ENCODE results near the gene ATP5ME. TPM values are rescaled to one million over a fixed set of nuclear protein-coding genes. Genes with fewer than 3 reads are reported as not detected.

The ATP5ME gene
- polyA plus RNA-seq, 2 donors: 539 to 570 TPM

DNA sequence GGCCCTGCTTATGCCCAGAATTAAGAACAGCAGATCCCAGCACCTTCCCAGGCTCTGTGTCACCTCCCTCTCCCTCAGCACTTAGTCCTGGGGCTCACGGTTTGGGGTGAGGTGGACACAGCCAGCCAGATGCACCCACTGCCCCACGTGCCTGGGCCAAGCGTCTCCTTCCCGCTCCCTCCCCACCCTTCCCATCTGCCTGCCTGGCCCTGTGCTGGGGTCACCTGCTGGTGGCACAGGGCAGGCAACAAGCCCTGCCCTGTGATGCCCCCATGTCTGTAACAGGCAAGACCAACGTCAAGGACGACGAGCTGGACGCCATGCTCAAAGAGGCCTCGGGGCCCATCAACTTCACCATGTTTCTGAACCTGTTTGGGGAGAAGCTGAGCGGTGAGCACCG lies 5.6 kb upstream of the ATP5ME start:
- peaks cover 11 to 36% of the 10 kb centered on the region in 2 donors for H3K4me1 ChIP-seq (ENCODE audit: control insufficient read depth in 2 of 2, insufficient read depth in 2 of 2, low read length in 1 of 2)
- H3K4me3 ChIP-seq (ENCODE audit: low read depth in 1 of 2, low read length in 2 of 2): no peak overlapping the region
- H3K27me3 ChIP-seq (ENCODE audit: control insufficient read depth in 1 of 2, insufficient read depth in 2 of 2, low read length in 2 of 2): no peaks in the 10 kb centered on the region
- no peak overlapping the region for H3K27ac ChIP-seq (ENCODE audit: low read depth in 2 of 2, low read length in 1 of 2)
- no peaks in the 10 kb centered on the region for H3K9me3 ChIP-seq (ENCODE audit: control insufficient read depth in 2 of 2, insufficient read depth in 1 of 2, low read depth in 1 of 2, low read length in 1 of 2)
- no peaks in the 10 kb centered on the region for H3K36me3 ChIP-seq (ENCODE audit: control insufficient read depth in 2 of 2, insufficient read depth in 2 of 2, low read length in 1 of 2)
- WGBS, 2 donors: 82 to 84% methylated on average over 11 of the region's 11 CpGs

DNA sequence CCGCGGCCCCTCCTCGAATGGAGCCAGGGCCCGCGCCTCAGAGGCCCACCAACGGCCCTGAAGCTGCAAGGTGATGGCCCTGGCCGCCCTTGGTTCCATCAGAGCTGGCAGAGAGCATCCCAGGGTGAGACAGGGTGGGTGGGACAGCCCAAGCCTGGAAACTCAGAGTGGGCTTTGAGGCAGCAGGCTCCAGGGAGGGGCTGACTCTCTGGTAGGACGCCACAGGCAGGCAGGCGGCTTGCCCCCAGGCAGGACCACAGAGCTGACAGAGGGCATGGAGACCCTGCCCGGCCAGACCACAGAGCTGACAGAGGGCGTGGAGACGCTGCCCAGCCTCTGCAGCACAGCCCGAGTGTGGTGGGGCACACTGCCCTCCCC lies 5.0 kb upstream of the ATP5ME start:
- 84 to 86% methylated on average over 13 of the region's 13 CpGs for WGBS, 2 donors
- Histone ChIP-seq H3K4me1 (ENCODE audit: control insufficient read depth in 2 of 2, insufficient read depth in 2 of 2, low read length in 1 of 2) (peaks cover 11 to 34% of the 10 kb centered on the region in 2 donors), H3K27me3 (ENCODE audit: control insufficient read depth in 1 of 2, insufficient read depth in 2 of 2, low read length in 2 of 2) (no peaks in the 10 kb centered on the region), H3K27ac (ENCODE audit: low read depth in 2 of 2, low read length in 1 of 2) (no peak overlapping the region), H3K36me3 (ENCODE audit: control insufficient read depth in 2 of 2, insufficient read depth in 2 of 2, low read length in 1 of 2) (no peaks in the 10 kb centered on the region), H3K4me3 (ENCODE audit: low read depth in 1 of 2, low read length in 2 of 2) (no peak overlapping the region), H3K9me3 (ENCODE audit: control insufficient read depth in 2 of 2, insufficient read depth in 1 of 2, low read depth in 1 of 2, low read length in 1 of 2) (no peaks in the 10 kb centered on the region)

DNA sequence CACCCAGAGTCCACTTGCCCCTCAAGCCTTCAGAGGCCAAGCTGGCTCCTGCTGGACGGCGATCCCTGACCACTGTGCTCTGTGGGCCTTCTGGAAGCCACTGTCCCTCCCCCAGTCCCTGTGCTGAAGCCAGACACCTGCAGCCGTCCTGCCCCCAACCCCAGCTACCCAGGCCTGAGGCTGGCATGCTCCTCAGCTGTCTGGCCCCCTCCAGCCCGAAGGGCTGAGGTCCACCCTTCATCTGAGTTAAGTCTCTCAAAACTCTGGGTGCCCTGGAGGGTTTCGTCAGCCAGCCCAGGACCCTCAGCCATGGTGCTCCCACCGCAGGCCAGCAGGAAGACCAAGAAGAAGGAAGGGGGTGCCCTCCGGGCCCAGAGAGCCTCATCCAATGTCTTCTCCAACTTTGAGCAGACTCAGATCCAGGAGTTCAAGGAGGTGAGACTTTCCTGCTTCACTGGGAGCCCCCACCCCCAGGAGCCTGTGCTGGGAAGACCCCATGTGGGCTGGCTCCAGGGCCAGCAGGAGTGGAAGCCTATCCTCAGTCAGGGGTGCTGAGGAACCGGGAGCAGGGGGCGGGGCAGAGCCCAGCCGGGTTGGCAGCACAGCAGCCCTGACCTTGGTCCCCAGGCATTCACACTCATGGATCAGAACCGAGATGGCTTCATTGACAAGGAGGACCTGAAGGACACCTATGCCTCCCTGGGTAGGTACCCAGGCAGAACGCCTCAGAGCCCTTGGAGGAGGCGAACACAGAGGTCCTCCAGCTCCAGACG lies 4.4 kb upstream of the ATP5ME start:
- Histone ChIP-seq H3K4me1 (ENCODE audit: control insufficient read depth in 2 of 2, insufficient read depth in 2 of 2, low read length in 1 of 2) (peaks cover 11 to 30% of the 10 kb centered on the region in 2 donors), H3K27ac (ENCODE audit: low read depth in 2 of 2, low read length in 1 of 2) (peak overlapping the region in 1 of 2 donors; percentile 56), H3K4me3 (ENCODE audit: low read depth in 1 of 2, low read length in 2 of 2) (no peak overlapping the region), H3K36me3 (ENCODE audit: control insufficient read depth in 2 of 2, insufficient read depth in 2 of 2, low read length in 1 of 2) (no peaks in the 10 kb centered on the region), H3K9me3 (ENCODE audit: control insufficient read depth in 2 of 2, insufficient read depth in 1 of 2, low read depth in 1 of 2, low read length in 1 of 2) (no peaks in the 10 kb centered on the region), H3K27me3 (ENCODE audit: control insufficient read depth in 1 of 2, insufficient read depth in 2 of 2, low read length in 2 of 2) (no peaks in the 10 kb centered on the region)
- WGBS, 2 donors: 73 to 74% methylated on average over 14 of the region's 14 CpGs

DNA sequence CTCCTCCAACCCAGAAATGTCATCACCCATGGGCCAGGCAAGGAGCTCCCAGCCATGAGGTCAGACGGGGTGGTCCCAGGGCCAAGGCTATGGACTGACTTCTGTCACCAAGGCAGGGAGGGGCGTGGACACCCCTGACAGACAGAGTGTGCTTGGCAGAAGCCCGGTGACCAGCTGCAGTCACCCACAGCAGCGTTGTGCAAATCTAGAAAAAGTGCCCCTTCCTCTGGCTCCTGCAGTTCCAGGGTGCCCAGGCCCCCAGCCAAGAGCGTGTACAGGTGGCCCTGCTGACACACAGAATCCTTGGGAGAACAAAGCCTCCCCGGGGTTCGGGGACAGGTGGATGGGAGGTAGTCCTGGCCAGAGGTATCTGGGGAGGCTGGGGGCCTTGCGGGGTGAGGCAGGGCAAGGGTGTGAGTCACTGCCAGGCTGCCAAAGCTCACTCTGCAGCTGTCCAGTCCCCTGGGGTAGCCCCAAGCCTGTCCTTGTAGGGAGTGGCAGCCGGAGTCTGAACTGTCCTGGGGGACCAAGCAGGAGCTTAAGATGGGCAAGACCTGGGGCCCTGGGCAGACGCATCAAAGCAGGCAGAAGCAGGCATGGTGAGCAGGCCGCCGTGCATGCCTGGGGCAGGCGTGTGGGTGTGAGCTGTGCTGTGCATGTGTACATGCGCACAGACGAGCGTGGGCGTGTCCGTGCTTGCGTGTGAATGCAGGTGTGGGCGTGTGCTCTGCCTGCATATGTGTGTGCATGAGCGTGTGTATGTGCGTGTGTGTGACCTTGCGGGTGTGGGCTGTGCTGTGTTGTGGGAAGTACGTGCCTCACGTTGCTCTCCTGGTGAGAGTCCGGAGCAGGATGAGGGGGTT lies 3.6 kb upstream of the ATP5ME start:
- WGBS, 2 donors: 45 to 56% methylated on average over 26 of the region's 26 CpGs
- H3K9me3 ChIP-seq (ENCODE audit: control insufficient read depth in 2 of 2, insufficient read depth in 1 of 2, low read depth in 1 of 2, low read length in 1 of 2): no peaks in the 10 kb centered on the region
- no peaks in the 10 kb centered on the region for H3K27me3 ChIP-seq (ENCODE audit: control insufficient read depth in 1 of 2, insufficient read depth in 2 of 2, low read length in 2 of 2)
- H3K4me1 ChIP-seq (ENCODE audit: control insufficient read depth in 2 of 2, insufficient read depth in 2 of 2, low read length in 1 of 2): peaks cover 11 to 34% of the 10 kb centered on the region in 2 donors
- no peaks in the 10 kb centered on the region for H3K36me3 ChIP-seq (ENCODE audit: control insufficient read depth in 2 of 2, insufficient read depth in 2 of 2, low read length in 1 of 2)
- no peak overlapping the region for H3K4me3 ChIP-seq (ENCODE audit: low read depth in 1 of 2, low read length in 2 of 2)
- peak overlapping the region; percentile 22 to 56 for H3K27ac ChIP-seq (ENCODE audit: low read depth in 2 of 2, low read length in 1 of 2)

DNA sequence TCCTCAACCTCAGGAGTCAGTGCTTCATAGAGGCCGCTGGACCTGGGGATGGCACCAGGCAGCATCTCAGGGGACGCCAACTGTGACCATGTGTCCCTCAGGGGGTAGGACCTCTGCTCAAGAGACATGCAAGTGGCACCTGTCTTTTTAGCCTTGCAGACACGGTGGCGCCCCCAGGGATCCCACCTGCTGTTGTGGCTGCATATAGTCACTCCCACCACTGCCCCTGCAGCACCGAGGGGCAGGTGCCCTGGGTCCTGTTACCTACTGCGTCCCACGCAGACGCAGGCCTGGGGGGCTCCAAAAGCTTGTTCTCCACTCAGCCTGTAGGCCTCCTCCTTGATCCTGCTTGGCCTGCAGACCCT lies 2.8 kb upstream of the ATP5ME start:
- peaks cover 3 to 5% of the 10 kb centered on the region in 2 donors for H3K36me3 ChIP-seq (ENCODE audit: control insufficient read depth in 2 of 2, insufficient read depth in 2 of 2, low read length in 1 of 2)
- WGBS, 2 donors: 87 to 88% methylated on average over 8 of the region's 8 CpGs
- H3K4me1 ChIP-seq (ENCODE audit: control insufficient read depth in 2 of 2, insufficient read depth in 2 of 2, low read length in 1 of 2): peaks cover 11 to 33% of the 10 kb centered on the region in 2 donors
- H3K4me3 ChIP-seq (ENCODE audit: low read depth in 1 of 2, low read length in 2 of 2): no peak overlapping the region
- no peak overlapping the region for H3K27ac ChIP-seq (ENCODE audit: low read depth in 2 of 2, low read length in 1 of 2)
- H3K27me3 ChIP-seq (ENCODE audit: control insufficient read depth in 1 of 2, insufficient read depth in 2 of 2, low read length in 2 of 2): no peaks in the 10 kb centered on the region
- no peaks in the 10 kb centered on the region for H3K9me3 ChIP-seq (ENCODE audit: control insufficient read depth in 2 of 2, insufficient read depth in 1 of 2, low read depth in 1 of 2, low read length in 1 of 2)

DNA sequence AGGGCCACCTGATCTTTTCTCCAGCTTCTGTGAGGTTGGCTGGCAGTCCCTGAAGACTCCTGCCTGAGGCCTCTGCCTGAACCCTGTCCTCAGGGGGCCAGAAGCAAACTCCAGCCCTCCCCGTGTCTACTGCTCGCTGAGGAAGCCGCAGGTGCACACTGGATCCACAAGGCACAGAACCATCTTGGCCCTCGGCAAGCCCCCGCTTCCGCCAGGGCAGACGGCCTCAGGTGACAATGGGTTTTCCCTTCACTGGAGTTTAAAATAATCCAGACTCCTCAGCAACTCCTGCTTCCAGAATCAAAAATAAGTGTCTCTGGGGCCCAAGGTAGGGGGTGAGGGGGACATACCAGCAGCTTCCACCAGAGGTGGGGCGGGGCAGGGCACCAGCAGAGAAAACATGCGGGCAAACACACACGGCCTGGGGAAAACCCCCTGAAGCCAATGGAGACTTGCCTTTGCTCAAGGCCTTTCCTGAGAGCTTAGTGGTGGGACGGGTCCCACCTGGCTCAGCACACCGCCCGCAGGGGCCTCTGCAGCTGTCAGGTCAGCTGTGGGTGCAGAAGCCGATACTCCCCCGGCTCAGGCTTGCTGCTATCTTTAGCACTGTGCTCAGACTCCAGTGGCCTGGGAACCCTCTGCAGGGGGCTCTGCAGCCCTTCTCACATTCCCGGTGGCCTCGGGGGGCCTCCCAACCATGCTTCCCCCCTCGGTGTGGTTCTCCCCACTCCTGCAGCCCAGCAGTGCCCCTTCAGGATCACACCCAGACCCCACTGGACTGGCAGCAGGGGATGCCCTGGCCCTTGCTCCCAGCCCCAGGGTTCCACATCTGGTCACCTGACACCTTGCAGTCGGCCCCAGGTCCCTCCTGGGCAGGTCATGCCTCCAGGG lies 2.1 kb upstream of the ATP5ME start:
- no peaks in the 10 kb centered on the region for H3K27me3 ChIP-seq (ENCODE audit: control insufficient read depth in 1 of 2, insufficient read depth in 2 of 2, low read length in 2 of 2)
- H3K4me1 ChIP-seq (ENCODE audit: control insufficient read depth in 2 of 2, insufficient read depth in 2 of 2, low read length in 1 of 2): peaks cover 10 to 33% of the 10 kb centered on the region in 2 donors

DNA sequence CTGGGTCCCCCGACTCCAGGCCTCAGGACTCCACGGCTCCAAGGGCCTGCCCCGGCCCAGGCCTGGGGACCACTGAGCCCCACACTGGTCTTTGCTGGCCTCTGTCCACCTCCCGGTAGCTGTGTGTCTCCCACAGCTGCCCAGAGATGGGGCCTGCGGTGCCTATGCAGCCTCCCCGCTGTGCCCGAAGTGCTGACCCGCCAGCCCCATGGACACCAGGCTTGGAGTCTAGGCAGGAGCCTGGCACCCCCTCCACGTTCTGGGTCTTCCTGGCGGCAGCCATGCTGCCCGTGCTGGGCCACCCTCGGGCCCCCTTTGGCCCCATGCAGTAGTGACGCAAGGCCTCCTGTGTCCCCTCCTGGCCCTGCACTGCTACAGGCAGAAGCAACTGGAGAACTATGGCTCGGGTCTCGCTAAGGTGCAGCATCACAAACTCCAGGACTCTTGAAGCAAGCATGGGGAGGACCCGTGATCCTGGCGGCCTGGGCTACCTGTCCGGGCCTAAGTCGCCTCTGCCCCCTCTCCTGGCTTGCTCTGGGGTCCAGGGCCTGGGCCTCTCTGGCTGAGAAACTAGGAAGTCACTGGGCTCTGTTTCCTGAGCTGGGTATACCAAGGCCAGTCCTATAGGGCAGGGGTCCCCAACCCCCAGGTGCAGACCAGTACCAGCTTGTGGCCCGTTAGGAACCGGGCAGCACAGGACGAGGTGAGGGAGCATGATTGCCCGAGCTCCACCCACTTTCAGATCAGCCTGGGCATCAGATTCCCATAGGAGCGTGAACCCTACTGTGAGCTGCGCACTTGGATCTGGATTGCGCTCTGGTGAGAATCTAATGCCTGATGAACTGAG lies 1.2 kb upstream of the ATP5ME start:
- Histone ChIP-seq H3K27ac (ENCODE audit: low read depth in 2 of 2, low read length in 1 of 2) (peak overlapping the region; percentile 89 to 90), H3K36me3 (ENCODE audit: control insufficient read depth in 2 of 2, insufficient read depth in 2 of 2, low read length in 1 of 2) (peaks cover 7 to 12% of the 10 kb centered on the region in 2 donors), H3K9me3 (ENCODE audit: control insufficient read depth in 2 of 2, insufficient read depth in 1 of 2, low read depth in 1 of 2, low read length in 1 of 2) (no peaks in the 10 kb centered on the region), H3K4me3 (ENCODE audit: low read depth in 1 of 2, low read length in 2 of 2) (peak overlapping the region; percentile 68 to 89), H3K4me1 (ENCODE audit: control insufficient read depth in 2 of 2, insufficient read depth in 2 of 2, low read length in 1 of 2) (peaks cover 5 to 32% of the 10 kb centered on the region in 2 donors), H3K27me3 (ENCODE audit: control insufficient read depth in 1 of 2, insufficient read depth in 2 of 2, low read length in 2 of 2) (no peaks in the 10 kb centered on the region)
- 61 to 63% methylated on average over 26 of the region's 26 CpGs for WGBS, 2 donors

More for the DNA sequence above, 2.1 kb upstream of the ATP5ME start:
- Histone ChIP-seq H3K4me3 (ENCODE audit: low read depth in 1 of 2, low read length in 2 of 2) (no peak overlapping the region), H3K36me3 (ENCODE audit: control insufficient read depth in 2 of 2, insufficient read depth in 2 of 2, low read length in 1 of 2) (peaks cover 7% of the 10 kb centered on the region in 2 donors), H3K27ac (ENCODE audit: low read depth in 2 of 2, low read length in 1 of 2) (no peak overlapping the region), H3K9me3 (ENCODE audit: control insufficient read depth in 2 of 2, insufficient read depth in 1 of 2, low read depth in 1 of 2, low read length in 1 of 2) (no peaks in the 10 kb centered on the region)
- WGBS, 2 donors: 66 to 72% methylated on average over 19 of the region's 19 CpGs

DNA sequence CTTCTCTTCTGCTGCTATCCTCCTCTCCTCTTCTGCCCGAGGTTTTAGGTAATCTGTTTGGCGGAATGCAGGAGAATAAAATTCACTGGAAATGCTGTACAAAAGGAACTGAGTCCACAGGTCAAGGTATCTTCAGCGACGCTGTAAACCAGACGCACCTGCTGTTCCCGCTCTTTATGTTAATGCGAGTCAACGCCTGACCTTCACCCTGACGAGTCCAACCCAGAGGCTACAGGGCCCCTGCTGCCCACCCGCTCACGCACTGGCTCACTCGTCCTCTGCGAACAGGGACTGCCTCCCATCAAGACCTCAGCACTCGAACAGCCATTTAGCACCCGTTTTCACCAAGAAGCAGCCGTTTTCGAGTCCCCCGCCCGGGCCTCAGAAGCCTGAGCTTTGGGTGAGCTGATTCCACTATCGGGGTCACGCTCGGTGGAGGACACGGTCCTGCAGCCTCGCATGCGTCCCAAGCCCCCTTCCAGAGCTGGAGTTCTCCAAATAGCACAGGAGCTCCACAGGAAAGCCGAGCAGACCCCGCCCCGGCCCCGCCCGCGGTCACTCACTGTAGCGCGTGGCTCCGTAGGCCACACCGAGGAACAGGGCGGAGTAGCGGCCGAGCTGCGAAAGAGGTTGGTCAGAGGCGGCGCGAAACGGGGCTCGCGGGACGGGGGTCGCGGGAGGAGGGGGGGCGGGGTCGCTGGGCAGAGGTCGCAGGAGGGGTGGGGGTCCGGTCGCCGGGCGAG lies 556 bp downstream of the ATP5ME start:
- Histone ChIP-seq H3K4me1 (ENCODE audit: control insufficient read depth in 2 of 2, insufficient read depth in 2 of 2, low read length in 1 of 2) (peaks cover 5 to 29% of the 10 kb centered on the region in 2 donors), H3K36me3 (ENCODE audit: control insufficient read depth in 2 of 2, insufficient read depth in 2 of 2, low read length in 1 of 2) (peaks cover 7 to 12% of the 10 kb centered on the region in 2 donors), H3K9me3 (ENCODE audit: control insufficient read depth in 2 of 2, insufficient read depth in 1 of 2, low read depth in 1 of 2, low read length in 1 of 2) (no peaks in the 10 kb centered on the region), H3K27ac (ENCODE audit: low read depth in 2 of 2, low read length in 1 of 2) (peak overlapping the region; percentile 3 to 76), H3K27me3 (ENCODE audit: control insufficient read depth in 1 of 2, insufficient read depth in 2 of 2, low read length in 2 of 2) (no peaks in the 10 kb centered on the region), H3K4me3 (ENCODE audit: low read depth in 1 of 2, low read length in 2 of 2) (peak overlapping the region; percentile 62 to 68)
- 7 to 8% methylated on average over 52 to 55 of the region's 55 CpGs for WGBS, 2 donors
